GDM1 (cell line): ENCODE results near the gene GALNT11.
"Not testable (repeated sequence)": the region's sequence is repeated elsewhere in the genome, so short reads cannot be mapped to it uniquely, and the experiment has no call there.

Experiments used
- DNase-seq: peaks from one replicate; lab custom pipeline; 2025; lab: John Stamatoyannopoulos, UW

GALNT11 gene

DNA sequence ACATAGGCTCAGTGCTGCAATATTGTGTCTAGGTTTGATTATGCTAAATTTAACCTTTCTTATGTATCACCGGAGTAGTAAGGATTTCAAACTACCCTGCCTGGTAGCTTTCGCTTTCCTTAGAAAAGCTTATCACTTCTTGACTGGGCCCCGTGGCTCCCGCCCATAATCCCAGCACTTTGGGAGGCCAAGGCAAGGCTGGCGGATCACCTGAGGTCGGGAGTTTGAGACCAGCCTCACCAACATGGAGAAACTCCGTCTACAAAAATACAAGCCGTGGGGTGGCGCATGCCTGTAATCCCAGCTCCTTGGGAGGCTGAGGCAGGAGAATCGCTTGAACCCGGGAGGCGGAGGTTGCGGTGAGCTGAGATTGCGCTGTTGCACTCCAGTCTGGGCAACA is 49.9 kb downstream of the GALNT11 start:
- DNase-seq = not testable (repeated sequence)

DNA sequence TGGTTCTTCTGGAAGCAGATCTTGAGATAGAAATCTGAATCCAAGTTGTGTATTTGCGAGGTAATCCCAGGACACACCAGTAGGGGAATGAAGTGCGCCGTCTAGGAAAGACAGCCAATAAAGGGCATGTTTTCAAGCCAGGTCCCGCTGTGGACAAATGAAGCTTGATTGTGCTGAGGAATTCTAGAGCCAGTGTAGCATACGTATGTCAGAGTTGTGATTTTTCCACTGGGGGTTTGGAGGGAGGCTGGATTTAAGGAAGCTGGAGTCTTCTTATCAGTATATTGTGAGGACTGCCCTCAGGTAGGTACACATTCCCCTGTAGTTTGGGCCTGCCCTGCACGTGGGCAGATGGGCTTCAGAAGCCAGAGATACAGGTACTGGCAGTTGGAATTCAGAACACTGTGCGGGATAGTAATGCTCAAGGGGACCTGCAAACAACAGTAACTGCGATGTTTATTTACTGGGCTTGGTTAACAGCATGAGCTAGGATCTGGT is 50.9 kb downstream of the GALNT11 start:
- no peak for DNase-seq

DNA sequence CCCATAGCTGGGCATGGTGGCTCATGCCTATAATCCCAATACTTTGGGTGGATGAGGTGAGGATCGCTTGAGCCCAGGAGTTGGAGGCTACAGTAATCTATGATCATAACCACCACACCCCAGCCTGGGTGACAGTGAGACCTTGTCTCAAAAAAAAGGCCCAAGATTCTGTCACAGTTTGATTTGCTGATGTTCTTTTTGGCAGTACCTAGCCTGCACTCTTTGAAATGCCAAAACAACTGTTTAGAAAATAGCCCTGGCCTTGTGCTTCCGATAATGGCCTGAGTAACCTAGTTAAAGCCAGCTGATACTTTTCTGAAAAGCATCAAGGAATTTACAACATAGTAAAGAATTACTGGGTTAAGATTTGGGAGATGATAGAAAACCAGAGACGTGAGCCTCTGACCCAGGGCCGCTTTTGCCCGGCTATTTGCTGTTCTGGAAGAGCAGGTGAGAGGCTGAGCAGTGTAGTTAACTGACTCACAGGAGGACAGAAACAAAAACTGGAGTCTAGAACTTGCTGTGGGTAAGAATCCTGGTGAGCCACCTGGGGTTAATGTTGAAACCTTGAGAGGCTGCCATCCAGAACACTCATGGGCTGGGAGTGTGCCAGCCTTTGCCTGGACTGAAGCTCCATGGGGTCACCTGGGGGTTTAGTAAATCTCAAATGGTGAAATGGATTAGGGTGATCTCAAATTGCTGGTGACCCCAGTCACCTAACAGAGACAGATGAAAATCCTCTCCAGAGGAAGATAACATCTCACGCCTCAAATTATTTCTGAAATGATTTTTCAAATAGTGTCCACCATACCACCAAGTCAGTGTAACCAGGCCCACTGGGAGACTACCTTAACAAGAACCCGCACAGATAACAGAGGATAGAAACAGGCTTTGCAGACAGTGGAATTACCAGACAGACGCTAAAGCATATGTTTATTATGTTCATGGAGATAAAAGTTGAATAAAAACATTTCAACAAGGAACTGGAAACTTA is 51.8 kb downstream of the GALNT11 start:
- no peak for DNase-seq

DNA sequence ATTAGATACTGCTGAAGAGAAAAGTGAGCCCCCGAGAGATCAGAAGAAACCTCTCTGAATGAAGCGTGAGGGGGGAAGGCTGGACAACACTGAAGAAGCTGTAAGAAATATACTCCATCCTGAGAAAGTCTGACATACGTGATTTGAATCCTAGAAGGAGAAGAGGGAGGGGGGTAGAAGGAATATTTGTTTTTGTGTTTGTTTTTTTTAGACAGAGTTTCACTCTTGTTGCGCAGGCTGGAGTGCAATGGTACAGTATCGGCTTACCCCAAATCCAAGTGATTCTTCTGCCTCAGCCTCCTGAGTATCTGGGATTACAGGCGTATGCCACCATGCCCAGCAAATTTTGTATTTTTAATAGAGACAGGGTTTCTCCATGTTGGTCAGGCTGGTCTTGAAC is 52.6 kb downstream of the GALNT11 start:
- no peak for DNase-seq

DNA sequence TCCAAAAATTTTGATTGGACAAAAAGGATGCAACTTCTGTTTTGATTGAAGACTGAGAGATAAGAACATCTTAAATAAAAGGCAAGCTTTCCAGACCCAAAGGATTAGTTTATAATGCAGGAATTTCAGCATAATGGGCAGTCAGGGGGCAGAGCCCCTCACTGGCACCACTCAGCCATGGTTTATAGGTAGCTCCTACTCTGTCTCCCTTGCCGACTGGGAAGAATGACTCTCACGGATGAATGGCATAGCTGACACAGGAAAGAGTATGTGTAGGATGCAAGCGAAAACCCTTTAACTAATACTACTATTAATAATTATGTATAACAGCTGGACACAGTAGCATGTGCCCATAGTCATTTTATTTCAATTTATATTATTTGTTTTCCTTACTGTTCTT is 53.3 kb downstream of the GALNT11 start:
- DNase-seq = no peak

DNA sequence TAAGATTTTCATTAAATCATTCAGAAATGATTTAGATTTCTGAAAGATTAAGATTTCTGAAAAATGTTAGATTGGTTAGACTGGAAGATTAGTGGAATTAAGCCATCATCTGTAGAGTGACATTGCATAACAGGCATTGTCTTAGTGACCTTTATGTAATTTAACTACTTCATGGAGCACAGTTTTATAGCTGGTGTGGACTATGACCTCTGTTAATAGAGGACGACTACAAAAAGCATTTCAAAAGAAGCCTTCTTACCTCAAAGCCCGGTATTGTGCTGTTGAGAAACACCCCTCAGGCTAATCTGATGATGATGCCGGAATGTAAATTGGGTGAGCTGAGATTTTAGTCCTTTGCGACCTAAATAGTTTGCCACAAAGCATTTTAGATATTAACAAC is 55.6 kb downstream of the GALNT11 start:
- no peak for DNase-seq

DNA sequence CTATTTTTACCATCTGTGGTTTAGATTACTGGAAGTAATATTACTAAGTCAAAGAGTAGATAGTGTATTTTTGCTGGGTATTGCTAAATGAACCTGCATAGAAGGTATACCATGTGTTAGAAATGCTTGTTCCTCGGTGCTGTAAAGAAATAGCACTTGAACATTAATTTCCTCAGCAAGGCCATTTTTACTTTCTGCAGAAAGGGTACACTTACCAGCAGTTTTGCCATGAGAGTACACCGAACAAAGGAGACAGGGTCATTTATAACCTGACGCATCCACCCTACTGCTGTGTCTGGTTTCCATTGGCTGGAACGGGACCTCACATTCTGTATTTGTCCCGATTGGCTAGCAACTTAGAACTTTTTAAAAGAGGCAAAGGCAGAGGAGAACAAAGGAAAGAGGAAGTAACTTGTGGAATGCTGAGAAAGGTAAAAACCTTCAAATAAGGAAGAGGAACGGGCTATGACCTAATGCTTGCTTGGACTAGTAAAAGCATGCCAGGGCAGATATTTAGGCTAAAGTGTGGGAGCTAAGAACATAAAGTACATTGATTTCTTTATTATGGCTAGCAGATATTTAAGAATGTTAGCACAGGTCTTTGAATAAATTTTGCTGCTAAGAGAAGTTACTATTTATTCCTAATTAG is 56.7 kb downstream of the GALNT11 start:
- peak; percentile 42 for DNase-seq

DNA sequence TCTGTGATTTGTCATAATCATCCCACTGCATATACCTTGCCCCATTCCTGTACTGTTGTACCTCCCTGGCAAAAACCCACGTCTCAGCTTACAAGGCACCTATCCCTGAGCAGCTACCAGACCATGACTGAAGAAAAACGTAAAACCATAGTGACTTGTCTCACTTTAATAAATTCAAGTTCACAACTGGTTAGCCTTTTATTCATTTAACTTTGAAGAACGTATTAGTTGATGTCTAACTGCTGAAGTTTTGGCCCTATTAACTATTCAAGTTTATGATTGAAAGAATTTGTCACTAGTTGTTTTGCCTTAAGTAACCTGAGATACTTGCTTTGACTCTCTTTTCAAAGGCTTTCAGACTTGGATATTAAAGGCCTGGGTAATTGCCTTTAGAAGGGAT is 59.7 kb downstream of the GALNT11 start:
- no peak for DNase-seq

DNA sequence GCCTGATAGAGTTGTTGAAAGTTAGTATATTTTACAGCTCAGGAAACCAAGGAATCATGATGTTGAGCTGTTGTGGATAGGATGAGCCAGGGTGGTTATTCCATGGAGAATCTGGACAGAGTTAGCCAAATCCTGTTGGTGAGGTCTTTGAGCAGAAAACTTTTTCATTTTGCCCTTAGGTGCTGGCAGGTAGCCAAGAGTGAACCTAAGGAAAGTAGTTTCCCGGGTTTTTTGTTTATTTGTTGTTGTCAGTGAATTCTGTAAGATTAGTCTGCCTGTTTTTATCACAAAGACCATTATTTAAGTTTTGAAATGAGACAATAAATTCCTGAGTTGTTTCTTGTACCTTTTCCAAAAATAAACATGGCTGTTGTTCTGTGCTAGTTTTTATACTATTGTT is 61.0 kb downstream of the GALNT11 start:
- DNase-seq = no peak

DNA sequence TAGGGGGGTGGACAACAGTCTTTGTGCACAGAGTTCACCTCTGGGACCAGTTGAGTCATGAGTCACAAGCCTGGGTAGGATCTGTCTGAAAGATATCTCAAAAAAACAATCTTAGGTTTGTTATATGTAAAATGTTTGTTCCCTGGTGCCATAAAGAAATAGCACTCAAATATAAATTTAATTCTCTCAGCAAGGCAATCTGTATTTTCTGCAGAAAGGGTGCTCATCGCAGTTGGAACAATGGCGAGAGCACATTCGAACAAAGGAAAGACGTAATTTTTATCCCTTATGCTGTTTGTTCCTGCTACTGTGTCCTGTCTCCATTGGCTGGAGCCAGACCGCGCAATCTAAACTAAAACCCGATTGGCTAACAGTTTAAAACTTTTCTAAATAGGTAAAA is 63.7 kb downstream of the GALNT11 start:
- DNase-seq = no peak

DNA sequence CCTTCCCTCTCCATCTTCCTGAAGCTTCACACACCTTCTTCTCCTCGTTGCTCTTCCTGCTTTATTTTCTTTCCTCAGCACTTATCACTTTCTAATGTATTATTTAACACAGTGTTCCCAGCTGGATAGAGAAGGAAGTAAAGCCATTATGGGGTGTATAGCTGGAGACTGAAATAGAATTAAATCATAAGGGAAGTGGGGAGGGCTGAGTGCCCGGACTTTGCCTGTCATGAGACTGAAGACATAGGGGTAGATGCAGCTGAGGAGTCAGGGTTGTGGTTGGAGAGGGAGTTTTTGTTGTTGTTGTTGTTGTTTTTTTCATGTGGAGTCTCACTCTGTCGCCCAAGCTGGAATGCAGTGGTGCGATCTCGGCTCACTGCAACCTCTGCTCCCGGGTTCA is 65.3 kb downstream of the GALNT11 start:
- no peak for DNase-seq

DNA sequence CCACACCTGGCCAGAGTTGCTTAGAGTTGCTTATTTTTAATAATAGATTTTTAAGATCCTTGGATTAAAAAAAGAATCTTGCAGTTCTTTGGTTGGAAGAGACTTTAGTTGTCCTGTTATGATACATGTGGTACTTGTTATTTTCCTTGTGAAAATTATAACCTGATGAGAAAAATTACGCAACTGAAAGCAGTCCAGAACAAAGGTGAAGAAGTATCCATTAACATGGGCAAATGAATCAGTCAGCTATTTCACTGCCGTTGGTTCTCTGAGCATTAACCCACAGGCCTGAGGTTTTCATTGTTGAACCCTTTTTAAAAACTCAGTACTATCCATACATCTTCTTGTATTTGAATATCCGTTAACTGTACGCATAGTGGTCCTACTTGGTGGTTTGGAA is 68.2 kb downstream of the GALNT11 start:
- DNase-seq = no peak

DNA sequence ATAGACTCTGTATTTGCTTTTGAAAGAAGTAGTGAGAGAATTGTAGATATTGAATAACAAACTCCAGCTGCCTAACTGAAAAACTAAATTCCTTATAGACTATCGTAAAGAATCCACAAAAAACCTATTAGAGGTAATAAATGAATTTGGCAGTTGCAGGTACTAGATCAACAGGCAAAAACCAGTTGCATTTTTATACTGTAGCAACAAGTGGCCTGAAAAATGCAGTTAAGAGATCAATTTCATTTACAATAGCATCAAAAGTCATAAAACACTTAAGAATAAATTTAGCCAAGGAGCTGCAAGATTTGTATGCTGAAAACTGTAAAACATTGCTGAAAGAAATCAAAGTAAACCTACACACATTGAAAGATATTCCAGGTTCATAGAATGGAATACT is 70.3 kb downstream of the GALNT11 start:
- DNase-seq = no peak

DNA sequence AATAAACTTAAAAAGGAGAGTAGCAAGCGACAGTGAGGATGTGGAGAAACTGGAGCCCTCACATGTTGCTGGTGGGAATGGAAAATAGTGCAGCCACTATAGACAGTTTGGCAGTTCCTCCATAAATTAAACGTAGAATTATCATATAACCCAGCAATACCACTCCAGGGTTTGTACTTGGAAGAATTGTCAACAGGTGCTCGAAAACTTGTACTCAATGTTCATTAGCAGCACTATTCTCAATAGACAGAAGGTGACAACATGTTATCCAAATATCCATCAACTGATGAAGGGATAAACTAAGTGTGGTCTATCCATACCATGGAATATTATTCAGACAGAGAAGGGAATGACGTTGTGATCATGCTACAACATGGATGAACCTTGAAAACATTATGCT is 71.9 kb downstream of the GALNT11 start:
- DNase-seq = no peak

DNA sequence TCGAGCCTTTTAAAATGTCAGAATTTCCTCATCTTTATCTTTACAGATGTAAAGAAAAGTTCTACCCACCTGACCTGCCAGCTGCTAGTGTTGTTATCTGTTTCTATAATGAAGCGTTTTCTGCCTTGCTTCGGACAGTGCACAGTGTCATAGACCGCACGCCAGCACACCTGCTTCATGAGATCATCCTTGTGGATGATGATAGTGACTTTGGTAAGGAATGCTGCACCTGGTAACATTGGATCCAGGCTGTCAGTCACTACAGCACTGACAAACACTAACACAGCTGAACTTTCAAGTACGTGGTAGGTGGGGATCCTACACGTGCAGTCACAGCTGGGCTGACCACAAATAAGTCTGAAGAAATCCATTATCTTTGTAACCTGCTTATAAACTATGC is 77.6 kb downstream of the GALNT11 start:
- DNase-seq = no peak

DNA sequence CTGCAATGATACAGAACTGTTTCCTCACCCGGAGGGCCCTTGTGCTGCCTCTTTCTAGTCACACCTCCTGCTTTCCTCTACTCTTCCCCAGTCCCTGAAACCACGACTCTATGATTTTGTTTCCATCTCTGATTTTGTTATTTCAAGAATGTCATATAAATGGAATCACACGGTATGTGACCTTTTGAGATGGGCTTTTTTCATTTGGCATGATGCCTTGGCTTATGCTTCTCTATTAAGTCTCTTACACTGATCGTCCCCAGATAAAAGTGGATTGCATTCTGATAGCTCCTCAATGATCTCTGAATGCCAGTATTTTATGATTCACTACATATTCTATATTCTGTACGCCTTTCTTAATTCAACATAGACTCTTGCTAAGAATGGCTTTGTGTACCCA is 78.2 kb downstream of the GALNT11 start:
- no peak for DNase-seq

DNA sequence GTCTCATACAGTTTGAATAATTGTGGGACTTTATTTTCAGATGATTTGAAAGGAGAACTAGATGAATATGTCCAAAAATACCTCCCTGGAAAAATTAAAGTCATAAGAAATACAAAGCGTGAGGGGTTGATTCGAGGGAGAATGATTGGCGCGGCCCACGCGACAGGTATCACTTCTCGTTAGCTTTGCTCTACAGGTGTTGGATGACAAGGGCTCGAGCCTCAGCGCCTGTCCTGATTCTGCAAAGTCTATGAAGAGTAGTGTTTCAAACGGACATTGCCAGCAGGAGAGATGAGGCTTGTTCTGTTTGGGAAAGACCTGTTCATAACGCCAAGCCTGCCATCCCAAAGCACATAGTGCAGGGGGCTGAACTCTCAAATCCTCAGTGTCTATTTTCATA is 79.7 kb downstream of the GALNT11 start:
- no peak for DNase-seq

DNA sequence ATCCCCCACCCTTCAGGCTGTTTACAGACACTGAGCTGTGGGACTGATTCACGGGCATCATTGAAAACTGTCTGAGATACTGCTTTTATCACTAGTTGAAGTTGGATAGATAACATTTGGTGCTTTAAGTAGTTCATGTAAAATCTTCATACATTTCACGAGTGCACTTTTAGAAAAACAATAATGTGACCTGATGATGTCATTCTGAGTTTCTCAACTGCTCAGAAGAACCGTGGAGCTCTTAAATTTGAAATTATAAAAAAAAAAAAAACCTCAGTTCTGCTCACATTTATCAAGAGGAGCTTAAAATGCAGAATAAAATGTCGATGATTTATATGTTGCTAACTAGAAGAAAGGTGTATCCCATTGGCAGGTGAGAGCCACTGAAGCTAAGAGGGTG is 81.5 kb downstream of the GALNT11 start:
- no peak for DNase-seq

DNA sequence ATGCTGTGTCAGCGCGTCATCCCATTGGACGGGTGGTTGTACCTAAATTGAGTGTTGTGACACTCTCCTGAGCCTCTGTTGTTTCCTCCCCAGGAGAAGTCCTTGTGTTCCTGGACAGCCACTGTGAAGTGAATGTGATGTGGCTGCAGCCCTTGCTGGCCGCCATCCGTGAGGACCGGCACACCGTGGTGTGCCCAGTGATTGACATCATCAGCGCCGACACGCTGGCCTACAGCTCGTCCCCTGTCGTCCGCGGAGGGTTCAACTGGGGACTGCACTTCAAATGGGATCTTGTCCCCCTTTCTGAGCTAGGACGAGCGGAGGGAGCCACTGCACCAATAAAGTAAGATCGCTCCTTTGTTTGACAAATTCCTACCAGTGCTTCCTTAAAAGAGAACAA is 82.5 kb downstream of the GALNT11 start:
- no peak for DNase-seq

DNA sequence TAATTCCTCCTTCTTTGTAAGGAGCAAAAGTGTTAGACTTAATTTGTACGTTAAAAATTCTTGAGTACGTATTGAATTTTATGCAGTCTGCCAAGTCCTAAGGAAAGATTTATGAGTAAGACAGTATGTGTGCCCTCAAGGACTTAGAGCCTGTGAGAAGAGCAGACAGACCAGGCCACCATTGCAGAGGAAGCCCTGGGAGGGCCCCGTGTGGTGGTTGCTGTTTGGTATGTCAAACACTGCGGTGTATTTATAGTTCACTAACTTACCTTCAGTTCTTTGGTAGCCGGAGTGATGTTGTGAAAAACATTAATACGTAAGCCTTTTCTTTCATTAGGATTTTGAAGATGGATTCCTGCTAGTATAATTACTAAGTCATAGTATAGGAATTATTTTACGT is 82.9 kb downstream of the GALNT11 start:
- DNase-seq = no peak

DNA sequence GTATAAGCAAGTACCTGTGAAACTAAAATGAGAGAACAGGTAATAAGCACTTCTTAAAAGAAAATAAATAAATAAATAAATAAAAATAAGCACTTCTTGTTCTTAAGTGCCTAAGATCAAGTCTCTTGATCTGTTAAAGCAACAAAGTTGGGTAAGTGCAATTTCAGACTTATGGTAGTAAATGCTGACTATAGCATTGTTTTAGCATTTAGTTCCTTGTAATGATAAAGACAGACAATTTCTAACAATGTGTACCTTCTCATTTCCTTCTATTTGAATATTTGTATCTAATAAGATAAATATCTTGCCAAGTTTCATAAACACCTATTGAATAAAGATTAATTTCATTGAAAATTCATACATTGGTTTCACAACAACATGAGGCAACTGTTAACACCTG is 87.4 kb downstream of the GALNT11 start:
- DNase-seq = no peak

DNA sequence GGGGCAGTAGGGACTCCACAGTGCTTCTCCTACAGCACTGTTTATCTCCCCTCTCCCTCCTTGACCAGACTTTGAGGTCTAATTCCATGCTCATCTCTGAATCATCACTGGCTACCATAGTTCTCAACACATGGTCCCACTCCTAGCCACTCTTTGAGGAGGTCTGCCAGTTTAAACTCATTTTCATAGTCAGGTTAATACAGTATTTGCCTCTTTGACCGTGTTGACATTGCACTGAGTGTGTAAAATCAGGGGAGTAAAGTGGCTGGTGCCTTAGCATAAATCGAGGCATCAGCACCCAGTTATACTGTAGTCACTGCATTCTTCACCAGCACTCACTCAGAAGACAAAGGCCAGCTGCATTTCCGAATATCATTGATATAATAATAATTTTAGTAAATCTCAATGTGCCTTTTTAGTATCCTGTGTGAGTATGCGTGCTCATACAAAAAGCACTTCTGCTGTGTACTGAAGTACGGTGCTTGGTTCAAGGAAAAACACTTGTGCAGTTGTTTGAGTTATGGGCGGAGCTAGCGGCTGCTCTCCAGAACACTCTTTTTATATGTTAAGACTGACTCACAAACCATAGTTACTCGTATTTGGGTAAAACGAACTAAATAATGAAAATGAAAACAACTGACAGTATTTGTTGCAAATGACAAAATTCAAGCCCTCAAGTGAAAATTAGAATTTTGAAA is 89.7 kb downstream of the GALNT11 start:
- no peak for DNase-seq

DNA sequence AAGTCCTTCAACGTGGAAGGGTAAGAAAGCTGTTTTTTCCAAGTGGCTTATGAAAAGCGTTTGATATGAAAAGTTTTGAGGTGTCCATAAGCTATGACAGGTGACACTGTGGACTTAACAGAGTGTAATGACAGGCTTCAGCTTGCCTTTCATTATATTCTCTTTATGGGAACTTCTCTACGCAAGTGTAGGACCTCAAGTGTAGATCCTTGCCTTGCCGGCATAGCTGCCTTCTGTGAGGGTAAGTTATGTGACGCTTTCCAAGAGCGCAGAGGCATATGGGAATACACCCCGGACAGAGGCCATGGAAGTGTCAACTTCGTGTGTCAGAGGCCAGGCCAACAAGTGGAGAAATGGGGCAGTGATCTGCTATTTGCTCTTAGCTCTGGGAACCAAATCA is 91.9 kb downstream of the GALNT11 start:
- no peak for DNase-seq
